ENCODE data around the gene NUDCD2.

NUDCD2 gene

GRCh38 chr5:163478982-163479271, 19.0 kb upstream of the NUDCD2 start:
- no peaks in the 10 kb centered on the region for H3K4me1 ChIP-seq (ENCODE audit: low read depth, poor library complexity, severe bottlenecking)
- H3K27me3 ChIP-seq (ENCODE audit: insufficient read depth, low read depth): no peaks in the 10 kb centered on the region
- no peak for TF ChIP-seq CTCF (conservative IDR thresholded peaks at IDR 0.05; ENCODE audit: low read depth, low read length)
- no peak overlapping the region for H3K27ac ChIP-seq
- H3K9ac ChIP-seq: no peak overlapping the region
- no peak overlapping the region for H3K4me3 ChIP-seq (IDR thresholded peaks at IDR 0.05; ENCODE audit: insufficient read depth, low read depth, low read length)
- H3K36me3 ChIP-seq (ENCODE audit: insufficient read depth): no peaks in the 10 kb centered on the region
- H2AFZ ChIP-seq (ENCODE audit: low read depth): no peak overlapping the region
- H3K79me2 ChIP-seq (ENCODE audit: insufficient read depth, low read depth): no peaks in the 10 kb centered on the region
- H3K4me2 ChIP-seq: no peak overlapping the region
- H4K20me1 ChIP-seq (ENCODE audit: insufficient read depth): no peaks in the 10 kb centered on the region

GRCh38 chr5:163478126-163478981, 18.5 kb upstream of the NUDCD2 start:
- TF ChIP-seq CTCF (conservative IDR thresholded peaks at IDR 0.05; ENCODE audit: low read depth, low read length): no peak
- no peaks in the 10 kb centered on the region for H3K4me1 ChIP-seq (ENCODE audit: low read depth, poor library complexity, severe bottlenecking)
- H4K20me1 ChIP-seq (ENCODE audit: insufficient read depth): no peaks in the 10 kb centered on the region
- H3K9ac ChIP-seq: no peak overlapping the region
- no peak overlapping the region for H2AFZ ChIP-seq (ENCODE audit: low read depth)
- H3K79me2 ChIP-seq (ENCODE audit: insufficient read depth, low read depth): no peaks in the 10 kb centered on the region
- H3K27me3 ChIP-seq (ENCODE audit: insufficient read depth, low read depth): no peaks in the 10 kb centered on the region
- no peak overlapping the region for H3K27ac ChIP-seq
- H3K36me3 ChIP-seq (ENCODE audit: insufficient read depth): no peaks in the 10 kb centered on the region
- no peak overlapping the region for H3K4me2 ChIP-seq
- no peak overlapping the region for H3K4me3 ChIP-seq (IDR thresholded peaks at IDR 0.05; ENCODE audit: insufficient read depth, low read depth, low read length)

GRCh38 chr5:163475411-163475810, 15.5 kb upstream of the NUDCD2 start:
- Histone ChIP-seq H3K4me1 (ENCODE audit: low read depth, poor library complexity, severe bottlenecking) (no peaks in the 10 kb centered on the region), H3K36me3 (ENCODE audit: insufficient read depth) (no peaks in the 10 kb centered on the region), H3K79me2 (ENCODE audit: insufficient read depth, low read depth) (no peaks in the 10 kb centered on the region), H3K4me2 (no peak overlapping the region), H3K27ac (no peak overlapping the region), H2AFZ (ENCODE audit: low read depth) (no peak overlapping the region), H4K20me1 (ENCODE audit: insufficient read depth) (no peaks in the 10 kb centered on the region), H3K27me3 (ENCODE audit: insufficient read depth, low read depth) (no peaks in the 10 kb centered on the region), H3K9ac (no peak overlapping the region), H3K4me3 (IDR thresholded peaks at IDR 0.05; ENCODE audit: insufficient read depth, low read depth, low read length) (no peak overlapping the region)
- TF ChIP-seq CTCF (conservative IDR thresholded peaks at IDR 0.05; ENCODE audit: low read depth, low read length): no peak

- Histone ChIP-seq H3K9ac (no peak overlapping the region), H3K79me2 (ENCODE audit: insufficient read depth, low read depth) (no peaks in the 10 kb centered on the region), H2AFZ (ENCODE audit: low read depth) (no peak overlapping the region), H3K27ac (no peak overlapping the region), H3K4me2 (no peak overlapping the region), H3K4me3 (IDR thresholded peaks at IDR 0.05; ENCODE audit: insufficient read depth, low read depth, low read length) (no peak overlapping the region), H3K27me3 (ENCODE audit: insufficient read depth, low read depth) (no peaks in the 10 kb centered on the region), H3K36me3 (ENCODE audit: insufficient read depth) (no peaks in the 10 kb centered on the region), H3K4me1 (ENCODE audit: low read depth, poor library complexity, severe bottlenecking) (no peaks in the 10 kb centered on the region), H4K20me1 (ENCODE audit: insufficient read depth) (no peaks in the 10 kb centered on the region)
- peak; percentile 37; the same call in 1 of the 2 replicates for TF ChIP-seq CTCF (conservative IDR thresholded peaks at IDR 0.05; ENCODE audit: low read depth, low read length)
Observed at GRCh38 chr5:163473635-163474243, 13.8 kb upstream of the NUDCD2 start.
